A204.1 (cell line): Measurements from ENCODE around the gene LPO.

Source experiments
- FAIRE-seq: peaks from 2 replicates; lab custom pipeline; 2012; peaks lifted over from hg19 to GRCh38; lab: Jason Lieb, UNC

Gene LPO

GRCh38 chr17:58305626-58306025 lies 67.2 kb downstream of the LPO start:
- FAIRE-seq = no peak

GRCh38 chr17:58306131-58306951 lies 68.0 kb downstream of the LPO start:
- FAIRE-seq = no peak

GRCh38 chr17:58307468-58308172 lies 69.2 kb downstream of the LPO start:
- no peak for FAIRE-seq

- no peak for FAIRE-seq
Observed at GRCh38 chr17:58308173-58308984, 70.0 kb downstream of the LPO start.

GRCh38 chr17:58308985-58309917 lies 70.9 kb downstream of the LPO start:
- no peak for FAIRE-seq

DNA sequence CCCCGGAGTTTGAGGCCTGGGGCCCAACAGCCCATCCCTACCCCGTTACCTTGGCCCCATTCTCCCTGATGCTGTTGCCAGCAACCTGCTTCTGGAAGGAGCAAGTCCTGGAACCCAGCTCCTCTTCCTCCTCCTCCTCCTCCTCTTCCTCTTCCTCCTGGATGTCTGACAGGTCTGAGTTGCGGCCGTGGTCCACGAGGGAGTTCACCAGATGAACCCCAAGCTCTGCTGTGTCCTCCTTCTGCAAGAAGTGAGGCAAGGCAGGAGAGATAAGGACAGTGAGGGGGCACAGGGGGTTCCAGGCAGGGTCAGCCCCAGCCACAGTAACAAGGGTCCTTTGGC lies 71.5 kb downstream of the LPO start:
- no peak for FAIRE-seq

GRCh38 chr17:58310511-58311428 lies 72.4 kb downstream of the LPO start:
- no peak for FAIRE-seq

DNA sequence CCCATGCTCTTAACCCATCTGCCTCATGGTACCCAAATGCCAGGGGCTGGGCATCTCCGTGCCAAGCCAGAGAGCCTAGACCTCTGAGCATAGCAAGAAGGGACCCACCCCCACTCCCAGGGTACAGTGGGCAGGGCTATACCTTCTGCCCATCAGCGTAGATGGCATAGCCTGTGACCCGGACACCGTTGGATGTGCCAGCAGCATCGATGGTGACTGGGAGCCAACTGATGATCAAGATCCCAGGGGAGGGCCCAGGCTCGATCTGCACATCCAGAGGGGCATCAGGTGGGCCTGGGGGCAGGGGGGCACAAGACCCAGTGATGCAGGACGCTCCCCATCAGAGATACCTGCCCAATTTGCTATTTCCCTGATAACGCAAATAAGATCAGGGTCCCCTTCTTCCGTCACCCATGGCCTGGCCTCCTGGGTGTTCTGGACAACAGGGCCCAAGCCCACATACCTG lies 73.1 kb downstream of the LPO start:
- FAIRE-seq = no peak

DNA sequence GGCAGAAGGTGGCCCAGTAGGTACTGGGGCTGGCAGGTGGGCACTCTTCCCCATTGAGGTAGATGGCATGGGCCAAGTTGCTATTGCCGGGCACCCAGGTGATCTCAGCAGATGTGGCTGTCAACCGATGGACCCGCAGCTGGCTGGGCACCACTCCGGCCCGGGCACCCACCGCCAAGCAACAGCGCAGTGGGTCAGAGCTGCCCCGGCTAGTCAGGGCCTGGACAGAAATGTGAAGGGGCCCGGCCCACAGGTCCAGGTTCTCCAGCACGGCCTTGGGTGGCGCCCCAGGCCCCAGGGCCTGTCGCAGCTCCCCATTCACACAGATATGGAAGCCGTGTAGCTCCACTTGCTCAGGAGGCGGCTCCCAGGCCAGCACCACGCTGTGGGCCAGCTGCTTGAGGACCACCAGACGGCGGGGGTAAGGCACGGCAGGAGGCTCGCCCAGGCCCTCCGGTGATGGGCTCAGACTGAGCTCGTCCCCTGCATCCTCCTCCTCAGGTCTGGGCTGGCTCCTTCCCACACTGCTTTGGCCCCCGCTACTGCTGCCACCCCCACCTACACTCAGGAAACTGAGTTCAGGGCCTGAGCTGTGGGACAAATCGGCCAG lies 73.7 kb downstream of the LPO start:
- no peak for FAIRE-seq

- no peak for FAIRE-seq
Observed at GRCh38 chr17:58312829-58313228, 74.4 kb downstream of the LPO start.

GRCh38 chr17:58313815-58314705 lies 75.7 kb downstream of the LPO start:
- no peak for FAIRE-seq

DNA sequence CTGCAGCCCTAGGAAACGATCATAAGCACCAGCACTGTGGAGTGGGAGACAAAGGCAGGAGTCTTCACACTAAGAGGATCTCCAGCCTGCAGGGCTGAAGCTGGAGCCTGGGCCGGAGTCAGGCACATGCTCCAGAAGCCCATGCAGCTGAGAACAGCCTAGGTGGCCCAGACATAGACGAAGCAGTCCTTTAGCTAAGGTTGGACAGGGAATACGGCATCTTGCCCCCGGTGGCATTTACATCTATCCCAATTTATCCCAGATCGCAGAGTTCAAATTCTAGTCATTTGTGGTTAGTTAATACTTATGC lies 76.3 kb downstream of the LPO start:
- no peak for FAIRE-seq

- no peak for FAIRE-seq
Observed at GRCh38 chr17:58315281-58315711, 76.9 kb downstream of the LPO start.

DNA sequence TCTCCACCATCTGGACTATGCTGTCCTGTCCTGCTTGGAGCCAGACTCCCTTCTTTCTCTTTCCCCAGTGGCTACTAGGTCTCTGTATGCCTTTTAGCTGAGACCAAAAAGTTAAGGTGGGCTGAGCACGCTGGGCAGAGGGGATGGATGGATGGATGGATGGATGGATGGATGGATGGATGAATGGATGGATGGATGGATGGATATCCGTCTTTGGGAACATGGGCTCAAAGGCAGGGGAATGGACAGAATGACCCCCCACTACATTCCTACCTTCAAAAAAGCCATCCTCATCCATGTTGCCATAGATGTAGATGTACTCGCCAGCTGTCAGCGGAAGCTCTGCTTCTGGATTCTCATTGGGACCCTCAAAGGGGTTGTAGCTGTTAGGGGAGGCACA lies 77.4 kb downstream of the LPO start:
- FAIRE-seq = no peak

GRCh38 chr17:58316260-58316960 lies 78.0 kb downstream of the LPO start:
- no peak for FAIRE-seq

DNA sequence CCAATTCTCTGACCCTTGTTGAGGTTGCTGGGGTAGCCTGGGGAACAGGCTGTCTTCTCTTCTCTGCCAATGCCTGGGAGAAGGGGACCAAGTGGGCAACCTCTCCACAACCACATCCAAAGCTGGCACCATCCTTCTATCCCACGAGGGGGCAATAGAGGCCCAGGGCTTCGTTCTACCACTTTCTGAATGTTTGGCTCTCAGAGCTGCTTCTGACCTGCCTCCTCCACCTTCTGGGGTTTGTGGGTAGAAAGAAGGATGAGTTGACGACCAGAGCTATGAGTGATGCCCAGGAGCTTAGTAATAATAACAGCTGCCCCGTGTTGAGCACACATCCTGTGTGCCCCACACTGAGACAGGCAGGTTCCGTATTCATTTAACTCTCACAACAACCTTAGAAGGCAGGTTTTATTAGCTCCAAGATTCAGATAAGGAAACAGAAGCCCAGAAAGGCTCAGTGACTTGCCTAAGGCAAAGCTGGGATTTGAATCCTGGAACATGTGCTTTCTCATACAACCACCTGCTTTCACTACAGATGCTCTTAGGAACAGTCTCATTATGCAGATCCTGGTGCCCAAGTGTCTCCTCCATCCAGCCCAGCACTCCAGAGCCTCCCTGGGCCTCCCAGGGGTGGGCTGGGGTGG lies 79.2 kb downstream of the LPO start:
- peak; percentile 3 for FAIRE-seq

DNA sequence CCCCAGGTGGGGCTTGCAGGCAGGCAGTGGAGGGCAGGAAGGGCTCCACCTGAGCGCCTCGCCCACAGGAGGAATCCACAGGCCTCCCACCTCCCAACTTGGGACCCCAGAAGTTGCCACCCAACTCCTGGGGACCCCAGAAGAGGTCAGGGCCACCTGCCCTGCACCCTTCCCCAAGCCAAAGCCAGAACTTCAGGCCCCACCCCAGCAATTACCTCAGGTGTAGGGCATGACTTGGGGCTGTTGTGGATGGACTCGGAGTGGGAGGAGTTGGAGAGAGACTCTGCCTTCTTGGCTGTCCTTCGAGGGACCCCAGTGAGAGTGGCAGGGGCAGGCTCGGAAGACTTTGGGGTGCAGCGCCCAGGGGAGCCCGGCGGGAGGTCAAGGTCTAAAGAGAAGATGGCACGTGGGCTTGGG lies 79.7 kb downstream of the LPO start:
- FAIRE-seq = no peak
